H1 (cell line): Measurements from ENCODE around the gene MYH9. TPM values are rescaled to one million over a fixed set of nuclear protein-coding genes. Genes with fewer than 3 reads are reported as not detected.
A peak's percentile ranks its signal among the peaks of the same experiment; 100 is the strongest.

Source experiments
- CTCF ChIA-PET: fragments of 300-600 bp; sonication (Branson Sonifier 250); formaldehyde crosslinking; loops from one replicate; lab custom pipeline; 2021; ENCODE audit not compliant: partially characterized antibody; lab: Charles Lee
- POLR2A ChIA-PET: fragments of 300-600 bp; sonication (Branson Sonifier 250); formaldehyde crosslinking; loops from one replicate; lab custom pipeline; 2021; ENCODE audit warnings: inconsistent platforms; ENCODE audit not compliant: partially characterized antibody; lab: Charles Lee
- DNase-seq, 2 experiments: peaks; one replicate each; pipeline versions ENCODE4 v3.0.0 to v3.0.0-alpha.2; 2010 to 2022; ENCODE audit warnings: low spot score in 2 of 2, low read depth in 1 of 2, mixed read lengths in 1 of 2
- FAIRE-seq: peaks from 2 replicates; lab custom pipeline; 2011; peaks lifted over from hg19 to GRCh38; lab: Jason Lieb, UNC
- H2AFZ ChIP-seq: 2 replicates; pipeline ENCODE4 v1.8.1; 2012; ENCODE audit warnings: low read length, inconsistent platforms
- H2AK5ac ChIP-seq: 2 replicates; pipeline ENCODE4 v1.6.1; 2013; ENCODE audit warnings: low read depth, low read length
- H2BK120ac ChIP-seq: replicated peaks from 2 replicates; pipeline ENCODE3; 2013; ENCODE audit warnings: low read depth, low read length, inconsistent platforms
- H2BK12ac ChIP-seq: 2 replicates; pipeline ENCODE4 v1.6.1; 2013; ENCODE audit warnings: low read depth, low read length
- H2BK15ac ChIP-seq: 2 replicates; pipeline ENCODE4 v1.6.1; 2013; ENCODE audit warnings: low read length
- H2BK20ac ChIP-seq: 2 replicates; pipeline ENCODE4 v1.6.1; 2013; ENCODE audit warnings: low read length
- H2BK5ac ChIP-seq: 2 replicates; pipeline ENCODE4 v1.6.1; 2013; ENCODE audit warnings: low read depth, low read length
- H3K14ac ChIP-seq: 2 replicates; pipeline ENCODE4 v1.6.1; 2013; ENCODE audit warnings: inconsistent platforms; ENCODE audit not compliant: insufficient read length
- H3K18ac ChIP-seq: 2 replicates; pipeline ENCODE4 v1.6.1; 2013; ENCODE audit warnings: low read length; ENCODE audit errors: extremely low read depth
- H3K23ac ChIP-seq: 2 replicates; pipeline ENCODE4 v1.6.1; 2013; ENCODE audit warnings: inconsistent platforms; ENCODE audit not compliant: insufficient read length
- H3K23me2 ChIP-seq: 2 replicates; pipeline ENCODE4 v1.6.1; 2013; ENCODE audit warnings: low read depth, low read length
- H3K27ac ChIP-seq: 2 replicates; pipeline ENCODE4 v1.6.1; 2011; ENCODE audit warnings: low read depth, low read length, inconsistent platforms
- H3K27me3 ChIP-seq, 4 experiments: replicated peaks in 1 of 4; 1 replicate in 1 of 4; 2 replicates in 3 of 4; pipeline versions ENCODE4 v1.6.1 to v1.8.1; 2011 to 2013; ENCODE audit warnings: low read length in 3 of 4, mild to moderate bottlenecking in 3 of 4, inconsistent platforms in 2 of 4, mixed read lengths in 2 of 4, moderate library complexity in 1 of 4; ENCODE audit not compliant: control insufficient read depth in 3 of 4, insufficient read depth in 3 of 4; ENCODE audit errors: extremely low read depth in 1 of 4
- H3K36me3 ChIP-seq, 4 experiments: 2 replicates each; pipeline versions ENCODE4 v1.6.1 to v1.8.1; 2011 to 2013; ENCODE audit warnings: mild to moderate bottlenecking in 4 of 4, low read length in 3 of 4, moderate library complexity in 2 of 4, control low read depth in 1 of 4, inconsistent platforms in 1 of 4; ENCODE audit not compliant: insufficient read depth in 4 of 4, control insufficient read depth in 2 of 4
- H3K4ac ChIP-seq: replicated peaks from 2 replicates; pipeline ENCODE3; 2013; ENCODE audit warnings: low read length, low read depth, mixed read lengths, inconsistent platforms; ENCODE audit not compliant: insufficient read length
- H3K4me1 ChIP-seq, 4 experiments: replicated peaks in 1 of 4; 1 replicate in 1 of 4; 2 replicates in 3 of 4; pipeline versions ENCODE4 v1.6.1 to v1.8.1; 2011 to 2013; ENCODE audit warnings: low read length in 3 of 4, inconsistent platforms in 2 of 4, mixed read lengths in 1 of 4; ENCODE audit not compliant: insufficient read depth in 4 of 4, control insufficient read depth in 3 of 4
- H3K4me2 ChIP-seq, 2 experiments: 2 replicates each; pipeline versions ENCODE4 v1.6.1 to v1.8.1; 2011 to 2013; ENCODE audit warnings: low read depth in 2 of 2, low read length in 2 of 2, control low read depth in 1 of 2, inconsistent platforms in 1 of 2, mild to moderate bottlenecking in 1 of 2; ENCODE audit not compliant: insufficient read depth in 1 of 2
- H3K4me3 ChIP-seq, 4 experiments: fragments of 200-600, 300-600 bp in 1 of 4; sonication (generic), shearing (Covaris generic), sonication (Bioruptor Twin) in 1 of 4; 2 replicates each; pipeline versions ENCODE4 v1.5.1 to v1.8.1; 2011 to 2016; ENCODE audit warnings: low read length in 4 of 4, low read depth in 3 of 4, control low read depth in 2 of 4, inconsistent platforms in 2 of 4, mild to moderate bottlenecking in 2 of 4, mixed read lengths in 1 of 4, moderate library complexity in 1 of 4; ENCODE audit not compliant: insufficient read depth in 2 of 4; ENCODE audit errors: extremely low read depth in 1 of 4
- H3K56ac ChIP-seq: replicated peaks from 2 replicates; pipeline ENCODE3; 2013; ENCODE audit warnings: low read depth, mild to moderate bottlenecking, mixed read lengths, low read length, inconsistent platforms; ENCODE audit not compliant: insufficient read length
- H3K79me1 ChIP-seq: 2 replicates; pipeline ENCODE4 v1.6.1; 2013; ENCODE audit warnings: low read depth, low read length, control low read depth
- H3K79me2 ChIP-seq, 2 experiments: 2 replicates each; pipeline versions ENCODE4 v1.6.1 to v1.8.1; 2012 to 2013; ENCODE audit warnings: low read length in 2 of 2, mild to moderate bottlenecking in 2 of 2, inconsistent platforms in 1 of 2; ENCODE audit not compliant: insufficient read depth in 2 of 2, control insufficient read depth in 1 of 2
- H3K9ac ChIP-seq, 4 experiments: replicated peaks in 1 of 4; 1 replicate in 1 of 4; 2 replicates in 3 of 4; pipeline versions ENCODE4 v1.6.1 to v1.8.1; 2011 to 2013; ENCODE audit warnings: low read depth in 3 of 4, low read length in 3 of 4, control low read depth in 2 of 4, mild to moderate bottlenecking in 2 of 4, moderate library complexity in 2 of 4, inconsistent platforms in 1 of 4; ENCODE audit errors: extremely low read depth in 1 of 4
- H3K9me3 ChIP-seq, 2 experiments: 2 replicates each; pipeline versions ENCODE4 v1.6.1 to v1.8.1; 2012 to 2013; ENCODE audit warnings: mild to moderate bottlenecking in 2 of 2, moderate library complexity in 2 of 2, control low read depth in 1 of 2, inconsistent platforms in 1 of 2, low read depth in 1 of 2, low read length in 1 of 2, mixed read lengths in 1 of 2; ENCODE audit not compliant: insufficient read depth in 2 of 2
- H4K20me1 ChIP-seq, 2 experiments: replicated peaks in 1 of 2; 2 replicates each; pipeline versions ENCODE3 to v1.8.1; 2011 to 2013; ENCODE audit warnings: inconsistent platforms in 2 of 2, low read length in 2 of 2, mild to moderate bottlenecking in 1 of 2; ENCODE audit not compliant: insufficient read depth in 2 of 2, control insufficient read depth in 1 of 2
- H4K5ac ChIP-seq: 2 replicates; pipeline ENCODE4 v1.6.1; 2013; ENCODE audit warnings: low read length, low read depth, mixed read lengths, inconsistent platforms; ENCODE audit not compliant: insufficient read length
- H4K8ac ChIP-seq: 2 replicates; pipeline ENCODE4 v1.8.0; 2013; ENCODE audit warnings: mild to moderate bottlenecking, moderate library complexity, low read length, inconsistent platforms; ENCODE audit not compliant: insufficient read depth; ENCODE audit errors: extremely low read depth
- H4K91ac ChIP-seq: replicated peaks from 2 replicates; pipeline ENCODE3; 2013; ENCODE audit warnings: low read length, mixed read lengths, inconsistent platforms; ENCODE audit not compliant: insufficient read length
- POLR2AphosphoS5 ChIP-seq: IDR thresholded peaks from 2 replicates; pipeline ENCODE4 v1.6.1; 2011; ENCODE audit warnings: low read depth, low read length
- ZNF274 ChIP-seq: IDR thresholded peaks from 2 replicates; pipeline ENCODE4 v1.7.0; 2012; ENCODE audit warnings: low read length, borderline replicate concordance; ENCODE audit errors: extremely low read depth
- WGBS, 2 experiments: shearing (Covaris generic) in 1 of 2; methylation state at CpG; one replicate each; pipeline versions ENCODE4 v1.1.6 to v1.1.7; 2013 to 2015; ENCODE audit warnings: low lambda C conversion rate in 2 of 2, mixed read lengths in 2 of 2, inconsistent platforms in 1 of 2, low coverage in 1 of 2, missing lambda C conversion rate in 1 of 2; ENCODE audit not compliant: insufficient replicate concordance in 2 of 2, insufficient coverage in 1 of 2, insufficient read length in 1 of 2; ENCODE audit errors: extremely low coverage in 1 of 2, missing lambda C conversion rate in 1 of 2; 5-methylcytosine and 5-hydroxymethylcytosine counted together
- polyA plus RNA-seq, 7 experiments: library from polyadenylated mRNA; depleted of rRNA in 3 of 7; stranded (reverse) in 5 of 7; unstranded in 2 of 7; fragments of >200 nt in 5 of 7; fragments of 200-250 nt in 2 of 7; gene quantifications; 1 replicate in 5 of 7; 2 replicates in 1 of 7; 4 replicates in 1 of 7; pipeline versions ENCODE4 v1.2.1 to v1.2.3, GENCODE V29; 2011 to 2013; ENCODE audit warnings: missing spikeins in 2 of 7, mixed read lengths in 2 of 7
- total RNA-seq: library from RNA; stranded (reverse); fragmentation: NEBNext Ultra II Directional; extraction: Animal tissue kit (Norgen Biotek cat#: 25700); gene quantifications from 2 replicates; pipeline ENCODE4 v1.2.1, GENCODE V29; 2021

Gene MYH9
- total and polyA plus RNA-seq, 2 of the 8 experiments (the other 6 are each of a cell fraction or from before 2014, with no cell fraction given): 24.9 to 322 TPM

DNA sequence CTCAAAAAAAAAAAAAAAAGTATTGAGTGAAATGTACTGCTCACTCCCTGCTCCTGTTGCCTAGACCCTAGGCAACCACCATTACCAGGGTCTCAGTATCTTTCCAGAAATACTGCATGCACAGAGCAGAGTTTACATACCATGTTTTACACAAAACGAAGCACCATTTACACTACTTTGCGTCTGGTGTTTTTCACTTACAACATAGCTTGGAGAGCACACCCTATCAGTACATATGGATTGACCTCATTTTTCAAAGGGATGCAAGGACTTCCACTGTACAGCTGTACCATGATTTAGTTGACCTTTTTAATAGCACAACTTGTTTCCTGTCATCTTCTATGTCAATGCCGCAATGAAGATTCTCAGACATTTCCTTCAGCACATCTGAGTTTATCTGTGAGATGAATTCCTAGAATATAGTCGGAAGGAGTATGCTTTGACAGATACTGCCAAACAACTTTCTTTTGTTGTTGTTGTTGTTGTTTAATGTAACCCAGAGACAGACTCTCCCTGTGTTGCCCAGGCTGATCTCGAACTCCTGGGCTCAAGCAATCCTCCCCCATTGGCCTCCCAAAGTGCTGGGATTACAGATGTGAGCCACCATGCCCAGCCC is 6.1 kb downstream of the MYH9 start:
- H3K36me3 ChIP-seq: no peaks in the 10 kb centered on the region
- H3K4ac ChIP-seq: no peak overlapping the region
- ChIA-PET POLR2A (interaction anchor here (0.6 to 19.2 kb wide), 4 partner anchors 16 to 541 kb away, joined by 3 to 263 read pairs (median 4); no protein-coding TSS in a partner anchor), CTCF (no interaction called here)
- no peak overlapping the region for H3K23ac ChIP-seq
- H3K79me1 ChIP-seq: peaks cover 8% of the 10 kb centered on the region; the same call in 1 of the 2 replicates
- no peak overlapping the region for H3K4me2 ChIP-seq
- no peak overlapping the region for H4K91ac ChIP-seq
- FAIRE-seq: no peak
- peaks cover under 1% of the 10 kb centered on the region; the same call in 1 of the 2 replicates for H3K23me2 ChIP-seq
- no peak overlapping the region for H3K56ac ChIP-seq
- H2BK15ac ChIP-seq: no peak overlapping the region
- no peak overlapping the region; the same call in 1 of the 2 replicates for H2BK12ac ChIP-seq
- H2BK5ac ChIP-seq: no peak overlapping the region
- H4K5ac ChIP-seq: no peak overlapping the region
- peaks cover 3 to 21% (median 8%) of the 10 kb centered on the region in 4 experiments for H3K4me1 ChIP-seq
- H3K14ac ChIP-seq: no peak overlapping the region
- H3K9ac ChIP-seq: no peak overlapping the region
- peaks cover 0 to 19% of the 10 kb centered on the region in 2 experiments for H4K20me1 ChIP-seq
- DNase-seq: no peak
- H3K18ac ChIP-seq: no peak overlapping the region
- no peak overlapping the region for H2AFZ ChIP-seq
- H3K9me3 ChIP-seq: no peaks in the 10 kb centered on the region
- no peak overlapping the region for H4K8ac ChIP-seq
- H3K4me3 ChIP-seq: no peak overlapping the region
- no peak overlapping the region for H2AK5ac ChIP-seq
- no peaks in the 10 kb centered on the region for H3K27me3 ChIP-seq
- H2BK20ac ChIP-seq: no peak overlapping the region
- WGBS, 2 experiments: 74% methylated on average over 5 of the region's 5 CpGs; no CpG with 5 or more reads in 1 of the 2 experiments
- H3K27ac ChIP-seq: no peak overlapping the region
- H3K79me2 ChIP-seq: peaks cover 31 to 93% of the 10 kb centered on the region in 2 experiments
- TF ChIP-seq ZNF274: no peak
- TF ChIP-seq POLR2AphosphoS5: peak; percentile 51; the same call in 1 of the 2 replicates
- H2BK120ac ChIP-seq: no peak overlapping the region
